ENCODE results near the gene KCNK7. TPM values are rescaled to one million over a fixed set of nuclear protein-coding genes. Genes with fewer than 3 reads are reported as not detected.
A peak's percentile ranks its signal among the peaks of the same experiment; 100 is the strongest.

Gene KCNK7
- total RNA-seq, 2 experiments from 2014 or later = 1.00 to 3.3 TPM

DNA sequence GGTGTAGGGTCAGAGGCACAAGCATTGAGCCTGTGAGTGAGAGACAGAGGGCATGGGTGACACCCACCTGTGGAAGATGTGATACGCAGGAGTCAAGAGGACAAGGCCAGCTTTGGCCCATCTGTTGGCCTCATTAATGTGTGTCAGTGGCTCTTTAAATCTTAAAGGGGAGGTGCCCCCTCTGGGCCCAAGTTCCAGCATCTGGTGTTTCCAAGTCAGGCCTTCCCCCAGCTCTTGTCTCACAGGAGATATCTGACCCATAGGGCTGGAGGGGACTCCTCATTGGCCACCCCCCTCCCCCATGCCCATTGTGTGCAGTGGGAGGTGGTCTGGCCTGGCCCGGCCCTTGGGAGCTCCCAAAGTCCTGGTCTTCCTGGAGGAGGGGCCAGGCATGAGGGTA, 8.9 kb downstream of the KCNK7 start:
- no peak for DNase-seq
- Mint-ChIP-seq H3K4me3 (no peak overlapping the region), H3K36me3 (ENCODE audit: low read depth) (peaks cover 23% of the 10 kb centered on the region), H3K9me3 (no peaks in the 10 kb centered on the region), H3K27me3 (no peaks in the 10 kb centered on the region), H3K4me1 (peaks cover 44% of the 10 kb centered on the region), H3K27ac (peak overlapping the region; percentile 64)
- CTCF ChIA-PET = interaction anchor here (0.7 to 6.0 kb wide), 9 partner anchors 7 to 138 kb away, joined by 3 to 40 read pairs (median 6); partner anchors contain the start of genes EHBP1L1, FAM89B and ZNRD2
- POLR2A ChIA-PET = interaction anchor here (0.6 kb wide), 1 partner anchor 21 kb away, joined by 3 read pairs; no protein-coding TSS in a partner anchor

DNA sequence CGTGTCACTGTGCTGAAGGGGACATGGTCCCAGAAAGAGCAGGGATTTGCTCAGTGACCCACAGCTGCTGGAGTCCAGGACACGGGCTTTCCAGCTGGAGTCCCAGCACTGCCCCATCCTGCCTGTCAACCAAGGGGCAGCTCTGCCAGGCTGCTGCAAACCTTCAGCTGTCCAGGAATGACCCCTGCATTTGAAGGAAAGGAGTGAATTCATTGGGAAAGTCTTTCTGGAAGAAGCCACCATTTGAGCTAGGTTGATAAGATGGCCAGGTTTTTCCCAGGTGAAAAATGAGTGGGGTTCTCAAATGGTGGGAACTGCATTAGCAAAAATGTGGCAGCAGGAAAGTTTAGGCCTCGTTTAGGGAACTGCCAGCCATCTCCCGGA, 9.4 kb downstream of the KCNK7 start:
- ChIA-PET POLR2A (interaction anchor here (0.6 kb wide), 1 partner anchor 20 kb away, joined by 3 read pairs; no protein-coding TSS in a partner anchor), CTCF (interaction anchor here (0.6 to 6.0 kb wide), 9 partner anchors 8 to 137 kb away, joined by 3 to 40 read pairs (median 6); partner anchors contain the start of genes EHBP1L1, FAM89B and ZNRD2)
- H3K27ac Mint-ChIP-seq = peak overlapping the region; percentile 64
- DNase-seq = no peak
- peaks cover 22% of the 10 kb centered on the region for H3K36me3 Mint-ChIP-seq (ENCODE audit: low read depth)
- no peaks in the 10 kb centered on the region for H3K9me3 Mint-ChIP-seq
- H3K4me1 Mint-ChIP-seq = peaks cover 44% of the 10 kb centered on the region
- H3K4me3 Mint-ChIP-seq = no peak overlapping the region
- no peaks in the 10 kb centered on the region for H3K27me3 Mint-ChIP-seq

DNA sequence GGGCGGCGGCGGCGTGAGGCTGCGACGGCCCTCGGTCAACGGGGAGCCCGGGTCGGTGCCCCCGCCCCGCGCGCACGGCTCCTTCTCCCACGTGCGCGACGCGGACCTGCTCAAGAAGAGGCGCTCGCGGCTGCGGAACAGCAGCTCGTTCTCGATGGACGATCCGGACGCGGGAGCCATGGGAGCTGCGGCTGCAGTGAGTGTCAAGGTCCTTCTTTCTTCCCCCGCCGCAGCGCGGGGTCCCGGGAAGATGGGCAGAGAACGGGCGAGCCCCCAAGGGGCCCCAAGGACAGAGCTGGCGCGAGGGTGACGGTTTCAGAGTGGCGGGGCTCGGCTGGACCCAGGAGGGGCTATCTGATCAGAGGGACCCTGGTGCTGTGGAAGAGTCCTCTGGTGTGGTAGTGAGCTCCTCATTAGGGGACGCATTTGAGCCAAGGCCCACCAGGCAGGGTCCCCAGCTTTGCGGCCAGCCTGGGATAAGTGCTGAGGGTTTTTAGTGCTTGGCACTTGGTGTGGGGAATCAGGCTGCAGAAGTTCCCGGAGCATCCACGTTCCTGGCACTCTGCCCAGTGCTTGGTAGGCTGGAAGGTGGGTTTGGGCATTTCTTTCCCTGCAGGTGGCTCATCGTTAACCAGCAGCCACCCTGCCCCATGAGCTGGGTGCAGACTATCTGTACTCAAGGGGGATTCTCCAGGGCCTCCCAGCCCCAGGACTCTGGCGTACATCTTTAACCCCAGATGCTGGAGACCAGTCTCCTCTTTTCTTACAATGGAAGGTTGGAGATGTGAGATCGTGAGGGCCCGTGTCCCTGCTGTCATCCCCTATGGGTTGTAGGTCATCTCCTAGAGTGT, 10.0 kb downstream of the KCNK7 start:
- Mint-ChIP-seq H3K36me3 (ENCODE audit: low read depth) (peaks cover 22% of the 10 kb centered on the region), H3K27ac (no peak overlapping the region), H3K4me3 (no peak overlapping the region), H3K9me3 (no peaks in the 10 kb centered on the region), H3K4me1 (peaks cover 44% of the 10 kb centered on the region), H3K27me3 (no peaks in the 10 kb centered on the region)
- ChIA-PET CTCF (interaction anchor here (0.6 to 6.0 kb wide), 7 partner anchors 8 to 137 kb away, joined by 3 to 40 read pairs (median 11); partner anchors contain the start of genes EHBP1L1, FAM89B and ZNRD2), POLR2A (no interaction called here)
- no peak for DNase-seq

DNA sequence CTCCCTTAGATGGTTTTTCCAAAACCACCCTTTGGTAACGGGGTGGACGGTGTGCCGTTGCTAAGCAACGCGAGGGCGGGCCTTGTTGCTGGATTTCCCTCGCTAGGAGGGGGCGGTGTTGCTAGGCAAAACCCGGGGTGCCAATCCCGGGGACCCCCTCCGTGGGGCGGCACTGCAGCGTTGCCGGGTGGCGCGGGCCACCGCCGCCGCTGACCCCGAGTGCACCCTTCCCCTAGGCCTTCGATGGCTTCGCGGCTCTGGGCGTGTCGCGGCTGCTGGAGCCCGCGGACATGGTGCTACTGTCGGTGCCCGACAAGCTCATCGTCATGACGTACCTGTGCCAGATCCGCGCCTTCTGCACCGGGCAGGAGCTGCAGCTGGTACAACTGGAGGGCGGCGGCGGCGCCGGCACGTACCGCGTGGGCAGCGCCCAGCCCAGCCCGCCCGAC, 10.9 kb downstream of the KCNK7 start:
- Mint-ChIP-seq H3K4me1 (peaks cover 42% of the 10 kb centered on the region), H3K36me3 (ENCODE audit: low read depth) (peaks cover 25% of the 10 kb centered on the region), H3K9me3 (no peaks in the 10 kb centered on the region), H3K27ac (no peak overlapping the region), H3K4me3 (no peak overlapping the region), H3K27me3 (no peaks in the 10 kb centered on the region)
- POLR2A ChIA-PET = no interaction called here
- CTCF ChIA-PET = interaction anchor here (1.3 to 6.0 kb wide), 4 partner anchors 9 to 43 kb away, joined by 6 to 37 read pairs (median 16); partner anchors contain the start of gene FAM89B
- no peak for DNase-seq

DNA sequence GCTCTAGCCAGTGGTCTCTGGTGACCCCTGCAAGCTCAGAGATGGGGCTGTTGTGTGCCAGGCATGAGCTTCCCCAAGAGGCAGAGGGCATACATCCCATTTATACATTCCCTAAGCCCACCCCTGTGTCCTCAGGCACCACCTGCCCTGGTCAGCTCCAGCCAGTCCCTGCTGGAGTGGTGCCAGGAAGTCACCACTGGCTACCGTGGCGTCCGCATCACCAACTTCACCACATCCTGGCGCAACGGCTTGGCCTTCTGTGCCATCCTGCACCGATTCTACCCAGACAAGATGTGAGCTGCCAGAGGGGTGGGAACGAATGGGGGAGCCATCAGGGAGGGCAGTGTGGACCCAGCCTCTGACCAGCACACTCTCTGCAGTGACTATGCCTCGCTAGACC, 11.5 kb downstream of the KCNK7 start:
- no peak for DNase-seq
- Mint-ChIP-seq H3K9me3 (no peaks in the 10 kb centered on the region), H3K4me1 (peaks cover 42% of the 10 kb centered on the region), H3K36me3 (ENCODE audit: low read depth) (peaks cover 31% of the 10 kb centered on the region), H3K4me3 (no peak overlapping the region), H3K27me3 (no peaks in the 10 kb centered on the region), H3K27ac (no peak overlapping the region)
- ChIA-PET POLR2A (no interaction called here), CTCF (interaction anchor here (0.6 to 4.7 kb wide), 4 partner anchors 10 to 14 kb away, joined by 3 to 11 read pairs (median 5); partner anchors contain the start of genes FAM89B and ZNRD2)

DNA sequence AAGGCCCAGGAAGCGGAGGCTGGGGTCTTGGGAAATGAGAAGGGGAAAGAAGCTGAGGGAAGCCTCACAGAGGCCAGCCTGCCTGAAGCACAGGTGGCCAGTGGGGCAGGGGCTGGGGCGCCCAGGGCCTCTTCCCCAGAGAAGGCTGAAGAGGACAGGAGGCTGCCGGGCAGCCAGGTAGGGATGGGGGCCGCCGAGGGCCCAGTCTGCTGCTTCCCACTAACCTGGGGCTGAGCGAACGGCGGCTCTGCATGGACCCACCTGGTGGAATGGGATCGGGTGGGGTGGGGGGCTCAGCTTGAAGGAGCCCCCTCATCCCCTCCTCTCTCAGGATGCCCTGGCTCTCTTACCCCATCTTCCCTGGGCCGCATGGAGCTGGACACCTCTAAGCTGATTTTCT, 12.0 kb downstream of the KCNK7 start:
- Mint-ChIP-seq H3K9me3 (no peaks in the 10 kb centered on the region), H3K36me3 (ENCODE audit: low read depth) (peaks cover 31% of the 10 kb centered on the region), H3K4me3 (no peak overlapping the region), H3K27ac (peak overlapping the region; percentile 62), H3K27me3 (no peaks in the 10 kb centered on the region), H3K4me1 (peaks cover 39% of the 10 kb centered on the region)
- no peak for DNase-seq
- CTCF ChIA-PET = interaction anchor here (0.6 to 4.7 kb wide), 4 partner anchors 10 to 13 kb away, joined by 3 to 11 read pairs (median 5); partner anchors contain the start of genes FAM89B and ZNRD2
- POLR2A ChIA-PET = no interaction called here

DNA sequence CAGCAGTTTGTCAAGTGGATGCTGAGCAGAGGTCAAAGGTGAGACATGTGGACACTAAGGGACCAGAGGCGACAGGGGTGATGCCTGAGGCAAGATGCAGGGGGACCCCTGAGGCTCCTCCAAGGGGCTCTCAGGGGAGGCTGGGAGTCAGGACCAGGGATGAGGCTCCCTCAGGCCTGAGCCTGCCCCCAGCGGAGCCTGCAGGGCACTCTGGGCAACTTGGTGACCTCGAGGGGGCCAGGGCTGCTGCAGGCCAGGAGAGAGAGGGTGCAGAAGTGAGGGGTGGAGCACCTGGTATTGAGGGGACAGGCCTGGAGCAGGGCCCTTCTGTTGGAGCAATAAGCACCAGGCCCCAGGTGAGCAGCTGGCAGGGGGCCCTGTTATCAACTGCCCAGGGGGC, 13.7 kb downstream of the KCNK7 start:
- no peak for DNase-seq
- H3K4me3 Mint-ChIP-seq = no peak overlapping the region
- peaks cover 37% of the 10 kb centered on the region for H3K36me3 Mint-ChIP-seq (ENCODE audit: low read depth)
- no peaks in the 10 kb centered on the region for H3K9me3 Mint-ChIP-seq
- ChIA-PET CTCF (interaction anchor here (0.7 to 1.4 kb wide), 3 partner anchors 33 to 284 kb away, joined by 3 to 4 read pairs (median 3); no protein-coding TSS in a partner anchor), POLR2A (no interaction called here)
- no peak overlapping the region for H3K27ac Mint-ChIP-seq
- H3K4me1 Mint-ChIP-seq = peaks cover 33% of the 10 kb centered on the region
- no peaks in the 10 kb centered on the region for H3K27me3 Mint-ChIP-seq

DNA sequence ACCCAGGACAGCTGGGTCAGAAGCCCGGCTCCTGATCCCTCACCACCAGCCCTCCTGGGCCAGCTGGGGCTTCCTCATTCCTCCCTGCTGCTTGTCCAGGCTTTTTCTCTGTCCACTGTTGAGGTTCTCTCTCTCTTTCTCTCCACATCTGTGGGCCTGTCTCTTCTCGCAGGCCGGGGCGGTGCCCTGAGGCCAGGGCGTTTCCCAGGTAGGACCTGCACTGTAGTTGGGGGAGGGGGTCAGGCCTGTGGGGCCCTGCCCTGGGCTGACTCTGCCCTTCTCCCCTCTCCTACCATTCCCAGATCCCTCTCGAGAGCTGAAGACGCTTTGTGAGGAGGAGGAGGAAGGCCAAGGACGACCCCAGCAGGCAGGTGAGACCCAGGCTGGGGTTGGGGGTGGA, 14.8 kb downstream of the KCNK7 start:
- H3K27me3 Mint-ChIP-seq = no peaks in the 10 kb centered on the region
- ChIA-PET CTCF (no interaction called here), POLR2A (no interaction called here)
- no peaks in the 10 kb centered on the region for H3K9me3 Mint-ChIP-seq
- no peak overlapping the region for H3K4me3 Mint-ChIP-seq
- peaks cover 36% of the 10 kb centered on the region for H3K36me3 Mint-ChIP-seq (ENCODE audit: low read depth)
- no peak for DNase-seq
- peaks cover 27% of the 10 kb centered on the region for H3K4me1 Mint-ChIP-seq
- H3K27ac Mint-ChIP-seq = no peak overlapping the region

DNA sequence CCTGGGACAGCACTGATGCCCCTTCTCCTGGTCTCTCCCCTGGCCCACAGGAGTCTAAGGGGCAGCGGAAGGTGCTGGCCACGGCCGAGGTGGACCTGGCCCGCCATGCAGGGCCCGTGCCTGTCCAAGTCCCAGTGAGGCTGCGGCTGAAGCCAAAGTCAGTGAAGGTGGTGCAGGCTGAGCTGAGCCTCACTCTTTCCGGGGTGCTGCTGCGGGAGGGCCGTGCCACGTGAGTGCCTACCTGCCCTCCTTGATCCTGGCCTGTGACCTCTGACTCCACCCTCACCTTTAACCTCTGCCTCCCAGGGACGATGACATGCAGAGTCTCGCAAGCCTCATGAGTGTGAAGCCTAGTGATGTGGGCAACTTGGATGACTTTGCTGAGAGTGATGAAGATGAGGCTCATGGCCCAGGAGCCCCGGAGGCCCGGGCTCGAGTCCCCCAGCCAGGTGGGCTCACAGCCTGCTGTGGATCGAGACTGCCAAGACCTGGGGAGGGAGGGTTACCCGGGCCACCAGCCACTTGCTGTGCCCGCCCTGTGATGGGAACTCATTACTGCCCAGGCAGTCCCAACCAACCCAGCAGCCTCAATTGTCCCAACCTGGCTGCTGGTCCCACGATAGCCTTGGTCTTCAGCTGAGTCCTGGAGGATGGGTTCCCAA, 15.4 kb downstream of the KCNK7 start:
- H3K4me3 Mint-ChIP-seq = no peak overlapping the region
- CTCF ChIA-PET = interaction anchor here (1.3 to 2.5 kb wide), 2 partner anchors 8 to 39 kb away, joined by 3 to 11 read pairs; no protein-coding TSS in a partner anchor
- DNase-seq = no peak
- no peaks in the 10 kb centered on the region for H3K27me3 Mint-ChIP-seq
- POLR2A ChIA-PET = no interaction called here
- H3K4me1 Mint-ChIP-seq = peaks cover 32% of the 10 kb centered on the region
- no peak overlapping the region for H3K27ac Mint-ChIP-seq
- peaks cover 37% of the 10 kb centered on the region for H3K36me3 Mint-ChIP-seq (ENCODE audit: low read depth)
- no peaks in the 10 kb centered on the region for H3K9me3 Mint-ChIP-seq

DNA sequence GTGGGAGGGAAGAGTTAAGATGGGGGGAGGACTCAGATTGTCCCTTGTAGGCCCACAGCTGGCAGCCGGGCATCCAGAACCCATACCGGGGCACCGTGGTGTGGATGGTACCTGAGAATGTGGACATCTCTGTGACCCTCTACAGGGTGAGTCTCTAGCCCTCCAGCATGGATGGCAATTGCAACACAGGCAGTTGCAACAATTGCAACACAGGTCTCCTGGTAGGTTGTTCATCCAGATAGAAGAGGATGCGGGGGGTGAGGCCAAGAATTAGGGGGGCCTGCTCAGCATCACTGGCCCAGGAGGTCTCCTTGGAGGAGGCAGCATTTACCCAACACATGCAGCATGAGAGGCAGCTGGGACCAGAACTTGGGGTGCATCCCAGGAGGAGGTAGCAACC, 16.3 kb downstream of the KCNK7 start:
- POLR2A ChIA-PET = no interaction called here
- DNase-seq = no peak
- Mint-ChIP-seq H3K9me3 (no peaks in the 10 kb centered on the region), H3K36me3 (ENCODE audit: low read depth) (peaks cover 36% of the 10 kb centered on the region), H3K27me3 (no peaks in the 10 kb centered on the region), H3K4me1 (peaks cover 32% of the 10 kb centered on the region), H3K4me3 (no peak overlapping the region), H3K27ac (no peak overlapping the region)
- CTCF ChIA-PET = interaction anchor here (0.8 to 2.5 kb wide), 5 partner anchors 8 to 38 kb away, joined by 3 to 11 read pairs (median 3); no protein-coding TSS in a partner anchor

DNA sequence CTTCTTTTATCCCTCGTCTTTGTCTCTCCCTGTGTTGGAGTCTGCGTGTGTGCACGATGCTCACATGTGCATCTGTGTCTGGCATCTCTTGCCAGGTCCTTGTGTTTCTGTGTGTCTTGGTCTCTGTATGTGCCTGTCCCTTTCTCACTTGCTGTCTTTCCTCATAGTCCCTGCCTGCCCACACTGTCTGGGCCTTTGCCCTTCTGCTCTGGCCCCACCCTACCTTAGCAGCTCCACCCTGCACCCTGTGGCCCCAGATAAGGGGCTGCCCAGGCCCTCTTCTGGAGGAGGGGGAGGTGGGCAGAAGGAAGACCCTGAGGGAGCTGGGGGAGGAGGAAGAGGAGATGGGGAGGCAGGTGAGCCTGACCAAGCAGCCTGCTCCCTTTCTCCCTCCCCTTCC, 16.9 kb downstream of the KCNK7 start:
- Mint-ChIP-seq H3K27me3 (no peaks in the 10 kb centered on the region), H3K27ac (no peak overlapping the region), H3K4me3 (peak overlapping the region; percentile 57), H3K4me1 (peaks cover 33% of the 10 kb centered on the region), H3K9me3 (no peaks in the 10 kb centered on the region), H3K36me3 (ENCODE audit: low read depth) (peaks cover 37% of the 10 kb centered on the region)
- ChIA-PET CTCF (interaction anchor here (0.8 to 2.5 kb wide), 4 partner anchors 10 to 38 kb away, joined by 3 to 11 read pairs (median 4); no protein-coding TSS in a partner anchor), POLR2A (no interaction called here)
- DNase-seq = no peak

DNA sequence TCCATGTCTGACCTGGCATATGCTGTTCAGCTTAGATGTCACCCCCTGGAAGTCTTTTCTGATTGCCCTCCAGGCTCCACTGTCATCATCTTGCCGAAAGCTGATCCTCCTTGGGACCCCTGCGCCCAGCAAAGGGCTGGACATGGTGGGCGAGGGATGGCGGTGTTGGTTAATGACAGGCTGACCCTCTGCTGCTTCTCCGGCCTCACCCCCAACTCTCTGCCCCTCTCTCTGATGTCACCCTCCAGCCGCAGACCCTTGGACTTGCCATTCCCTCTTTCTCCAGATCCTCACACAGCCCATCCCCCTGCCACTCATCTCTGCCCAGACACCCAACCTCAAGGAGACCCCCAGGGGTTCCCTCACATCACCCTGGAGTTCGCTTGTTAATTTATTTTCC, 17.5 kb downstream of the KCNK7 start:
- Mint-ChIP-seq H3K4me1 (peaks cover 33% of the 10 kb centered on the region), H3K27me3 (no peaks in the 10 kb centered on the region), H3K4me3 (peak overlapping the region; percentile 57), H3K27ac (no peak overlapping the region), H3K9me3 (no peaks in the 10 kb centered on the region), H3K36me3 (ENCODE audit: low read depth) (peaks cover 39% of the 10 kb centered on the region)
- ChIA-PET CTCF (interaction anchor here (2.5 to 3.6 kb wide), 2 partner anchors 10 to 37 kb away, joined by 11 to 40 read pairs; no protein-coding TSS in a partner anchor), POLR2A (no interaction called here)
- no peak for DNase-seq
